Motor neuron (in vitro differentiated cells): ENCODE measurements around the gene MYH6. TPM values are rescaled to one million over a fixed set of nuclear protein-coding genes. Genes with fewer than 3 reads are reported as not detected.

Experiments
- ATAC-seq, 8 experiments: fragments of 200-7000 bp; cut with Tn5 transposase; replicated peaks in 6 of 8; 2 replicates each; pipeline ENCODE4 v1.8.0; 2021; ENCODE audit warnings: mild to moderate bottlenecking in 8 of 8, moderate library complexity in 8 of 8
- H3K27ac ChIP-seq, 2 donors: fragments of 250-450 bp; sonication (Bioruptor Pico); 2 replicates each; pipeline ENCODE4 v1.9.0; 2021; ENCODE audit warnings: antibody characterized with exemption in 2 of 2, mild to moderate bottlenecking in 2 of 2, moderate library complexity in 1 of 2
- H3K4me1 ChIP-seq, 2 donors: fragments of 250-450 bp; sonication (Bioruptor Pico); replicated peaks in 1 of 2; 2 replicates each; pipeline ENCODE4 v1.6.1; 2021; ENCODE audit warnings: antibody characterized with exemption in 2 of 2, mild to moderate bottlenecking in 2 of 2, moderate library complexity in 1 of 2
- H3K4me3 ChIP-seq, 5 donors: fragments of 250-450 bp; sonication (Bioruptor Pico); 2 replicates each; pipeline ENCODE4 v1.9.0; 2021; ENCODE audit warnings: antibody characterized with exemption in 5 of 5, mild to moderate bottlenecking in 5 of 5, moderate library complexity in 4 of 5
- WGBS, 10 experiments: fragments of 450-650 bp; shearing (Covaris generic); methylation state at CpG; one replicate each; pipeline ENCODE4 v1.0.0; 2022; 5-methylcytosine and 5-hydroxymethylcytosine counted together
- in situ Hi-C, 9 experiments: fragments of 400-800 bp; cut with MboI; loops; one replicate each; pipeline ENCODE4 v1.15.0; 2021; ENCODE audit warnings: low sequenced_read_pairs in 9 of 9, low pct_unique_long_range_greater_than_20kb in 2 of 9; ENCODE audit not compliant: unreplicated experiment in 9 of 9
- total RNA-seq, 8 experiments: library from RNA; unstranded; fragments of 300-600 nt; gene quantifications; 2 replicates each; pipeline versions ENCODE4 v1.2.3 to v1.2.4, GENCODE V29; 2022

MYH6 gene
- total RNA-seq, 8 experiments from 2014 or later: 0.05 to 0.47 (median 0.14) TPM; not detected in 3

GRCh38 chr14:23348297-23348655, 59.8 kb downstream of the MYH6 start:
- Histone ChIP-seq H3K4me1 (peaks cover 0 to 10% of the 10 kb centered on the region in 2 donors), H3K27ac (no peak overlapping the region), H3K4me3 (no peak overlapping the region)
- 60 to 100% methylated on average over 1 of the region's 6 CpGs; no CpG with 5 or more reads in 8 of the 10 experiments for WGBS, 10 experiments
- ATAC-seq: no peak
- in situ Hi-C loops: loop anchor here in 4 of 9 experiments (25.0 kb wide), 2 partner anchors 114 to 214 kb away; partner anchors contain the start of genes AP1G2 (in 2 of the 4), NGDN (in 2 of the 4), THTPA (in 2 of the 4) and ZFHX2 (in 2 of the 4)

DNA sequence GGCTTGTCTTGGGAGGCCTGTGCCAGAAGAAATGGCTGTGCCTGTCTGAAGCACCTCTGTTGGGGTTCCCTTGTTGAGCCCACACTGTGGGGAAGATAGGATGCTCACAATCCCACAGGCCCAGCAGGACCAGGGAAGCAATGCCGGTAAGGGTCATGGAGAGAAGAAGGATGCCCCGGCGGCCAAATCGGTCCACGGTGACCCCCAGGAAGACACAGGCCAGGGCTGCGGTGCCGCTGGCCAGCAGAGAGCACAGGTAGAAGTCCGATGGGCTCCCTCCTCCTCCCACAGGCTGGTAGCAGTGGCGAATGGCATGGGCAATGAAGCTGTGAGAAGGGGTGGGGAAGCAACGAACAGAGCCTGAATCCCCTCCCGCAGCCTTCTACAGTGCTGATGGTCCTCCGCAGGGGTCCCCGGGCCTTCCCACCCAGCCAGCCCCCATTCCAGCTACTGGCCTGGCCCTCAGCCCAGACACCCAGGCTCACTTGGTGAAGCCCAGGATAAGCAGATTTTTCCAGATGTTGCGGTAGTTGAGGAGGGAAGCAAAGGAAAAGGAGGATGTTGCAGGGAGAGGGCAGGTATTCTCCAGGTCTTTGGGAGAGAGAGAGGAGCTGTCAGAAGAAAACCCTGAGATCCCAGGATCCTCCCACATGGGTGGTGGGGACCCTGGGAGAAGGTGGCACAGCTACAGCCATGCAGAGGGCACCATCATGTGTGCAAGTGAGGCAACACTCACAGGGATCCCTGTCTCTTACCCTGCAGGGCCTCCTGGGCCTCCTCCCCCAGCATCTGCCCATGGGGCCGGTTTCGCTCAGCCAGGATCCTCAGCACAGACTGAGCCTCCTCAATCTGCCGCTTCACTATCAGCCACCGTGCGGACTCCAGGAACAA, 60.4 kb downstream of the MYH6 start:
- ATAC-seq: no peak
- Histone ChIP-seq H3K4me1 (peaks cover 0 to 10% of the 10 kb centered on the region in 2 donors), H3K4me3 (no peak overlapping the region), H3K27ac (no peak overlapping the region)
- in situ Hi-C loops: loop anchor here in 4 of 9 experiments (25.0 kb wide), 2 partner anchors 115 to 215 kb away; partner anchors contain the start of genes AP1G2 (in 2 of the 4), NGDN (in 2 of the 4), THTPA (in 2 of the 4) and ZFHX2 (in 2 of the 4)
- WGBS, 10 experiments: 87 to 100% (median 89%) methylated on average over 1 to 7 of the region's 19 CpGs; no CpG with 5 or more reads in 6 of the 10 experiments

DNA sequence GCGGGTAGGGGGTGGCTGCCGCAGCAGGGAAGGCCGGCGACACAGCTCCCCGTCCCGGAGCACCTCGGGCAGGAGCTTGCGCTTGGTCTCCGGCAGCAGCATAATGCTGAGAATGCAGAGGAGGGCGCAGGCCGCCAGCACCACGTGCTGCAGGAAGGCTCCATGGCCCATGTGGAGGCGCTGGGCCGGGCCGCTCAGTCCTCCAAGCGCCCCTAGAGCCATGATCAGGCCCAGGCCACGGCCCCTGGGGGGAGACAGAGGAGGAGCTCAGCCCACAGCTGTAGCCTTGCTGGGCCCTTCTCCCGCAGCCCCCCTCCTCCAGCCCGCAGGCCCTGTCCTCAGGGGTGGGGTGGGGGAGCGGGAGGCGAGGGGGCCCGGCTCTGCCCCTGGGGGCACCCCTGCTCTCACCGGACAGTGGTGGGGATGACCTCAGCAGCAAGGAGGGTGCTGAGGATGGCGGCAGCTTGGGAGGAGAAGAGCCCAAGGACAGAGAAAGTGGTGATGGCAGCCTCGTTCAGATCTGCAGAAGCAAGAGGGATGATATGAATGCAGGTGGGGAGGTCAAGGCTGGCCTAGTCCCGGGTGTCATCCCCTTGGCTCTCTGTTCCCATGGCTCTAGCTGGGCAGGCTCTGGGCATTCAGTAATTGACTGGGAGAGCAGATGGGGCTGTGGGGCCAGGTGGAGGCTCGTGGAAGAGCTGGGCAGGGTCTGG, 61.2 kb downstream of the MYH6 start:
- Histone ChIP-seq H3K4me3 (no peak overlapping the region), H3K27ac (no peak overlapping the region), H3K4me1 (peaks cover 0 to 10% of the 10 kb centered on the region in 2 donors)
- ATAC-seq: peak in 5 of 8 experiments; percentile 7 to 35 (median 29)
- in situ Hi-C loops: loop anchor here in 4 of 9 experiments (25.0 kb wide), 2 partner anchors 115 to 215 kb away; partner anchors contain the start of genes AP1G2 (in 2 of the 4), NGDN (in 2 of the 4), THTPA (in 2 of the 4) and ZFHX2 (in 2 of the 4)
- WGBS, 10 experiments: no CpG with 5 or more reads among the region's 27 CpGs

DNA sequence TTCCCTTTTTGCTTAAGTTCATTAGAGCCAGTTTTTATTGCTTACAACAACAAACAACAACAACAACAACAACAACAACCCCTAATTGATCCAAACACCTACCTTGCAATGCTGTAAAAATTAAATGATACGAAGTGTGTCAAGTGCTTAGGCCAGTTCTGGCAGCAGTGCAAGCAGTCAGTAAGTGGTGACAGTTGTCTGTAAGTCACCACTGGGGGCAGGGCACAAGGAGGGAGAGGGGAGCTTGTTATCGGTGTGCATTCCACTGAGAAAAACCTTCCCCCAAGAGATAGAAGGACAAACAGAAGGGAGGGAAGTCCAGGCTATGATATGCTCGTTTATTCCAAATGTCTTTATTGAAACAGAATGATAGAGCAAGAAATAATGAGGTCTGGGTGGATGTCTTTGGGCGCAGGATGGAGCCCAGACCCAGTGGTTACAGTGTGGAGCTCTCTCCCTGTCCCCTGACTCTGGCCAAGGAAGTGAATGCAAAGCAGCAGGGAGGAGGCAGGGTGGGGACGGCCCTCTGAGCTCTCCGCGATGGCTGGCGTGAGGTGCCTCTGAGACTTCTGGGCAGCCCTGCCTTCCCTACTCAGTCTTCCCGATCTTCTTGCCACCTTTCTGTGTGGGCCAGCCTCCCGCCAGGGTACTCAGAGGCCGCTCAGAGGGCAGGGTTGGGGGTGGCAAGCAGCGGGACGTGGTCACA, 61.9 kb downstream of the MYH6 start:
- Histone ChIP-seq H3K4me3 (no peak overlapping the region), H3K27ac (no peak overlapping the region), H3K4me1 (peaks cover 0 to 9% of the 10 kb centered on the region in 2 donors)
- peak in 5 of 8 experiments; percentile 44 to 80 (median 66) for ATAC-seq
- 45 to 100% (median 67%) methylated on average over 1 to 8 of the region's 13 CpGs; no CpG with 5 or more reads in 1 of the 10 experiments for WGBS, 10 experiments
- in situ Hi-C loops: loop anchor here in 4 of 9 experiments (25.0 kb wide), 2 partner anchors 116 to 216 kb away; partner anchors contain the start of genes AP1G2 (in 2 of the 4), NGDN (in 2 of the 4), THTPA (in 2 of the 4) and ZFHX2 (in 2 of the 4)

- Histone ChIP-seq H3K4me1 (peaks cover 0 to 6% of the 10 kb centered on the region in 2 donors), H3K4me3 (no peak overlapping the region), H3K27ac (no peak overlapping the region)
- no peak for ATAC-seq
- in situ Hi-C loops: loop anchor here in 4 of 9 experiments (25.0 kb wide), 2 partner anchors 118 to 218 kb away; partner anchors contain the start of genes AP1G2 (in 2 of the 4), NGDN (in 2 of the 4), THTPA (in 2 of the 4) and ZFHX2 (in 2 of the 4)
- 17 to 100% (median 38%) methylated on average over 1 to 3 of the region's 3 CpGs; no CpG with 5 or more reads in 2 of the 10 experiments for WGBS, 10 experiments
Observed at GRCh38 chr14:23344481-23344880, 63.6 kb downstream of the MYH6 start.

DNA sequence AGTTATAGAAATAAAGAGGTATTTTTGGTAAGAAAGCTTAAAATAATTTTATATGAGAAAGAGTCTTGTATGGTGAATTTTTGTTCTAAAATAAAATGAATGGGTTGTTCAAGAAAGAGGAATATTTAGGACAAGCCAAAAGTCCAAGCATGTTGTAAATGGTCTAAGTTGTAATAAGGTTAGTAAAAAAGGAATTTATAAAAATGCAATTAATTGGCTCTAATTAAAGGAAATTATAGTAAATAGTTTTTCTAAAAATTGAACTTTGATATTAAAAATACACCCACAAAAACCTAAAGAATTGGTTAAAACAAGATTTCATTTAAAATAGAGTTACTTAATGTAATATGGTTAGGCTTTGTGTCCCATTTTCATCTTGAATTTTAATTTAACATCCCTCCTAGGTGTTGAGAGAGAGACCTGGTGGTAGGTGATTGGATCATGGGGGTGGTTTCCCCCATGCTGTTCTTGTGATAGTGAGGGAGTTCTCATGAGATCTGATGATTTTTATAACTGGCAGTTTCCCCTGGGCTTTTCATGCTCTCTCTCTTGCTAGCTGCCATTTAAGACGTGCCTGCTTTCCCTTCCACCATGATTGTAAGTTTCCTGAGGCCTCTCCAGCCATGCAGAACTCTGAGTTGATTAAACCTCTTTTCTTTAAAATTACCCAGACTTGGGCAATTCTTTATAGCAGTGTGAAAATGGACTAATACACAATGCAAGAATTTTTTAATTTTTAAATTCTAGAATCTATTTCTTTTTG, 68.4 kb downstream of the MYH6 start:
- Histone ChIP-seq H3K4me1 (no peaks in the 10 kb centered on the region), H3K4me3 (no peak overlapping the region), H3K27ac (no peak overlapping the region)
- in situ Hi-C loops: loop anchor here in 5 of 9 experiments (10.0 to 25.0 kb wide), 4 partner anchors 115 to 223 kb away; partner anchors contain the start of genes NGDN (in 3 of the 5), AP1G2 (in 2 of the 5), THTPA (in 2 of the 5) and ZFHX2 (in 2 of the 5)
- 0 to 78% (median 66%) methylated on average over 1 of the region's 1 CpG; no CpG with 5 or more reads in 4 of the 10 experiments for WGBS, 10 experiments
- no peak for ATAC-seq

- Histone ChIP-seq H3K4me1 (no peaks in the 10 kb centered on the region), H3K27ac (no peak overlapping the region), H3K4me3 (no peak overlapping the region)
- in situ Hi-C loops: loop anchor here in 5 of 9 experiments (10.0 to 25.0 kb wide), 4 partner anchors 119 to 227 kb away; partner anchors contain the start of genes NGDN (in 3 of the 5), AP1G2 (in 2 of the 5), THTPA (in 2 of the 5) and ZFHX2 (in 2 of the 5)
- ATAC-seq: no peak
- 40 to 93% (median 68%) methylated on average over 1 to 5 of the region's 5 CpGs; no CpG with 5 or more reads in 1 of the 10 experiments for WGBS, 10 experiments
Observed at GRCh38 chr14:23335623-23336022, 72.5 kb downstream of the MYH6 start.

Other genes with a start within 250 kb of the MYH6 start
- gene SLC7A8, start 224.6 kb downstream of the MYH6 start, total RNA-seq: 10 to 100 TPM in 3 of 8 experiments, 1 to 10 TPM in 4, under 1 TPM in 1; 0.96 to 55.9 (median 3.4) TPM
- not detected for gene RNF212B, start 170.3 kb downstream of the MYH6 start, total RNA-seq
- gene HOMEZ, start 122.1 kb downstream of the MYH6 start, total RNA-seq: 1 to 10 TPM; 3.5 to 9.9 (median 7.4) TPM
- gene PPP1R3E, start 105.4 kb downstream of the MYH6 start, total RNA-seq: 10 to 100 TPM in 6 of 8 experiments, 1 to 10 TPM in 2; 6.1 to 21.3 (median 12.6) TPM
- gene BCL2L2, start 101.4 kb downstream of the MYH6 start, total RNA-seq: 10 to 100 TPM; 12.6 to 37.7 (median 19.0) TPM
- 100 to 1,000 TPM in 4 of 8 experiments, 10 to 100 TPM in 4; 57.2 to 162 (median 91.9) TPM for gene PABPN1, start 86.8 kb downstream of the MYH6 start, total RNA-seq
- gene SLC22A17, start 55.4 kb downstream of the MYH6 start, total RNA-seq: 100 to 1,000 TPM in 1 of 8 experiments, 10 to 100 TPM in 4, 1 to 10 TPM in 3; 3.1 to 110 (median 39.3) TPM
- gene EFS, start 43.1 kb downstream of the MYH6 start, total RNA-seq: 1 to 10 TPM; 1.0 to 9.6 (median 2.8) TPM
- gene IL25, start 35.5 kb downstream of the MYH6 start, total RNA-seq: under 1 TPM in 4 of 8 experiments, not detected in 4; 0.14 to 0.66 (median 0.44) TPM
- 1 to 10 TPM in 1 of 8 experiments, under 1 TPM in 6, not detected in 1; 0.05 to 2.0 (median 0.40) TPM for gene CMTM5, start 31.2 kb downstream of the MYH6 start, total RNA-seq
- under 1 TPM in 7 of 8 experiments, not detected in 1; 0.04 to 0.93 (median 0.14) TPM for gene MYH7, start 27.4 kb upstream of the MYH6 start, total RNA-seq
- 10 to 100 TPM; 38.1 to 67.6 (median 56.4) TPM for gene NGDN, start 61.4 kb upstream of the MYH6 start, total RNA-seq
- 1 to 10 TPM; 2.3 to 7.9 (median 4.7) TPM for gene ZFHX2, start 143.5 kb upstream of the MYH6 start, total RNA-seq
- 10 to 100 TPM; 10.4 to 30.8 (median 14.9) TPM for gene THTPA, start 148.0 kb upstream of the MYH6 start, total RNA-seq
- gene AP1G2, start 159.5 kb upstream of the MYH6 start, total RNA-seq: 100 to 1,000 TPM in 1 of 8 experiments, 10 to 100 TPM in 6, 1 to 10 TPM in 1; 7.5 to 125 (median 25.5) TPM
- gene JPH4, start 170.5 kb upstream of the MYH6 start, total RNA-seq: 10 to 100 TPM in 7 of 8 experiments, 1 to 10 TPM in 1; 1.6 to 41.5 (median 21.9) TPM
- 10 to 100 TPM in 2 of 8 experiments, 1 to 10 TPM in 2, under 1 TPM in 4; 0.27 to 43.1 (median 1.1) TPM for gene DHRS2, start 228.1 kb upstream of the MYH6 start, total RNA-seq